ENCODE results near the gene RABEPK.
"Not testable (repeated sequence)": the region's sequence is repeated elsewhere in the genome, so short reads cannot be mapped to it uniquely, and the experiment has no call there.

The RABEPK gene

DNA sequence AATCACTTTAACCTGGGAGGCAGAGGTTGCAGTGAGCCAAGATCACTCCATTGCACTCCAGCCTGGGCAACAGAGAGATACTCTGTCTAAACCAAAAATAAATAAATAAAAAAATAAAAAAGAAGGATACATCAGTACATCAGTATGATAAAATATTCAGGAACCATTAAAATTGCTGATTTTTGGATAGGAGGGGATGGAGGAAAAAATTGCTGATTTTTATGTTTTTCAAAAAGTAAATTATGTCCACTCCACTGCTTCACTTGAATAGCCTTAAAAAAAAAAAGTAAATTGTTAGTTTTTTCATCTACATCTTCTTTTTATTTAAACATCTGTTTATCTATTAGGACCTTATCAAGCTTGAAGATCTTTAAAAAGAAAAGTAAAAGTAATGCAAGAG, 53.9 kb downstream of the RABEPK start:
- DNase-seq = no peak

- no peak for DNase-seq
Observed at GRCh38 chr9:125255781-125256391, 55.5 kb downstream of the RABEPK start.

DNA sequence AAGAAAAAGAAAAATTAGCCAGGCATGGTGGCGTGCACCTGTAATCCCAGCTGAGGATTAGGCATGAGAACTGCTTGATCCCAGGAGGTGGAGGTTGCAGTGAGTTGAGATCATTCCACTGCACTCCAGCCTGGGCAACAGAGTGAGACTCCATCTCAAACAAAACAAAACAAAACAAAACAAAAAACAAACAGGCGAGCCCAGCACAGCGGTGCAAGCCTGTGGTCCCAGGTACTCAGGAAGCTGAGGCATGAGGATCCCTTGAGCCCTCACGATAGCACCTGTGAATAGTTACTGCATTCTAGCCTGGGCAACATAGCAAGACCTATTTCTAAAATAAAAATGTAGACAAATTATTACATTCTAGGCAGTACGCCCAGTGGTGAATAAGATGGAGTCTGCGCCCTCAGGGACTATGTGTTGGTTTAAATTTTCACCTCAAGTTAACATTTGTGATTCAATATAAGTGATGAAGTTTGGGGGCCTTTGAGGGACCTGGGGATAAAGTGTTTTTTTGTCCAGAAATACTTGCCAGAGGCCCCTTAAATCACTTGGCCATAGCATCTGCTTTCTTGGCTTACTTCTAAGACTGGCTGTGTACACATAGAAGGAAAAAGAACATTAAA, 57.9 kb downstream of the RABEPK start:
- no peak for DNase-seq

- DNase-seq = no peak
Observed at GRCh38 chr9:125258832-125259534, 58.6 kb downstream of the RABEPK start.

- no peak for DNase-seq
Observed at GRCh38 chr9:125260561-125260960, 60.2 kb downstream of the RABEPK start.

DNA sequence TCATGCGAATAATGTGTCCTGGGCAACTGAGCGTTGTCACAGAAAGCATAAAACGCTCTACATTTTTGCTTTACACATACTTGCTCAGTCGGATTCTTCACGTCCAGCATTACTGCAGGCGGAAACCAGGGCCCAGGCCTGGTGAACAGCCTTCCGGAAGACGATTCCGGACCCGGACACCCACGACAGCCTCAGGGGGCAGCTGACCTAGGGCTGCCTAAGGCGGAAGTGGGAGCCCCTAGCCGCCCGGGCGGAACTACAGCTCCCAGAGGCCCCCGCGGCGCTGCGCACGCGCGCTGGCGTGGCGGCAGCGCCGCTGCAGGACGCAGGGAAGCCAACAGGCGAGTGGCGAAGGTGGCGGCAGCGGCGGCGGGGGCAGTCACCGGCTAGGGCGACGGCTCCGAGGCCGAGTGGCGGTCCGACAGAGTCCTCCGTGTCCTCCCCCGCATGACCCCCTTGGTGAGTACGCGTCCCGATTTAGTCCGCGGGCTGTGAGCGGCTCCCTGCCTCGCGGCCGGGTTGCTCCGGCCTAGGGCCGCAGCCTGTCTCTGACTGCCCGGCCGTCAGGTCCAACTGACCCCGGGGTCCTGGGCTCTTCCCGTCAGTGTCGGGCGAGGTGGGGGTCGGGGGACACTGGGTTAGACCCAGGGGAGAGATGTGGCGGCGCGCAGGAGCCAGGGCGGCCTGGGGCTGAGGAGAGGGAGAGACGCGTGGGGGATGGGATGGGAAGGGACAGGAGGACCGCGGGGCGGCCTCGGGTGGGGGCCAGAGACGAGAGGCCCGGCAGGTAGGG, 61.4 kb downstream of the RABEPK start, which contains the start of gene GAPVD1:
Gene GAPVD1 (plus strand): TSS at position 326 of the 793 bp plus-strand sequence. CDS start 37,096 bp downstream, outside the sequence.
- DNase-seq = peak; percentile 89

DNA sequence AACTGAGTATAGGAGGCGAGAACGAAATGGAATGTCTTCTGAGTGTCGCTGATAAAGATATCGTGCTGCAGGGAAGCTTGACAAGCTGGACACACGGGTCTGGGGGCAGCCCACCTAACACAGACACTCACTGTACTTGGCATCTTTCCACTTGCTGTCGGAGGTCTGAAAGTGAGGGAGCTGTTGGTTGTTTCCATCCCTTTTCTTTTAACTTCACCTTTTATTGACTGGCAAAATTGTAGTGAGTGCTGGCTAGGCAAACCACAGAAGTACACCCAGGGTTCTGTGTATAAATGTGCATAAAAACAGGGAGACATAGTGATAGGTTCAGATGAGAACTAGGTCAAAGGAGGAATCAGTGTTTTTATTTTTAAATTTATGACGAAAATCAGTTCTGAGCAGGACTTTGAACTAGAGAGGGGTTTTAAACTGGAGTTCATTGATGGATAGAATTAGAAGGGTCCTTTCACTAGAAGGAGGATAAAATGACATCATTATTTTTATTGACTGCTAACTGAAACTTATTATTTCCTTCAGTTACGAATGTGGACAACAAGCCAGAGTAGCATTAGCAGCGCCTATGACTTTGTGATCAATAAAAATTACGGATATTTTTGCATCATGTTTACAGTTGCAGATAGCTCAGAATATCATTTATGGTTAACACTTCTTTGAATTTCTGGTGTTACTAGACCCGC, 62.1 kb downstream of the RABEPK start:
- DNase-seq = no peak

- DNase-seq = not testable (repeated sequence)
Observed at GRCh38 chr9:125264068-125264467, 63.7 kb downstream of the RABEPK start.

- DNase-seq = no peak
Observed at GRCh38 chr9:125268394-125269013, 68.2 kb downstream of the RABEPK start.

DNA sequence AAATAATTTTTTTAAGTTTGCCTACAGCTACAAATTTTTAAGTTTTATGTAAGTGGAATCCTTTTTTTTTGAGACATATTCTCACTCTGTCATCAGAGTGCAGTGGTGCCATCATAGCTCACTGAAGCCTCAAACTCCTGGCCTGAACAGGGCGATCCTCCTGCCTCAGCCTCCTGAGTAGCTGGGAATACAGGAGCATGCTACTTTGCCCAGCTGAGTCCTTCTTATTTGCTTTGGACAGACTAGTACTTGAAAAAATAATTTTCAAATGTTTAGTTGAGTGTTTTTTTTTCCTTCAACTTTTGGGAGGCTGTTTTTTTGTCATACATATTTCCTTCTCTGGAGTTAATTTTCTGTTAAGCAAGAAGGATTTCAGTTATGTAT, 68.7 kb downstream of the RABEPK start:
- DNase-seq = no peak

DNA sequence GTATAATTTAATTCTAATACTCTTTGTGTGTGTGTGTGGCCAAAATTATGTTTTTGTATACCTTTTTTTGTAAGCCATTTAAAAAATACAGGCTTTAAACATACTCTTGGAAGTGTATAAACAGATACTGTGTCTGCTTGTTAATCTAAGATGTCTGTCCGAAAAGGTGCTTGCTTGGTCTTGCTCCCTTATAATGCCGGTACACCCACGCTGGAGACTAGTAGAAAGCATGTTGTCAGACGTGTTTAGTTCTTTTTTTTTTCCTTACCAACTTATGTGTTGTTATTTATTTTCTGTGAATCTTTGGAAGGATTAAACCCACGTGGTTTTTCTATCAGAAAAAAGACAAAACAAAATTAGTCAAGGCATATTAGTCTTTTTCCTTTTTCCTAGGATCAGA, 70.7 kb downstream of the RABEPK start:
- no peak for DNase-seq

DNA sequence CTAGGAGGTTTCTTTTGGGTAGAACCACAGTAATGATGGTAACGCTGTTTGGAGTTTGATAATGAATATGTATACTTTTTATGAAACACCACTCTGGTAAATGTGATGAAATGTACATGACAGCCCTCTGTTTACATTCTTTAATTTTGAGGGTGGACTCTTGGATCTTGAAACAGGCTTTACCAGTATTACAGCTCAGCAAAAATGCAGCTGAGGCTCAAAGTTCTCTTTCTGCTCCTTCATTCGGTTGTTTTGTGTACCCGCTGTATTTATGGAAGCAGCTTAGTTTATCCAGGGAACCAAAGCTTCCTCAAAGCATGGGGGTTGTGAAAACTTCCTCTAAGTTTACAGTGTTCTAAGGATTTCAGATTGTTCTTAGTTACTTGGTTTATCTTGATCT, 72.4 kb downstream of the RABEPK start:
- no peak for DNase-seq

DNA sequence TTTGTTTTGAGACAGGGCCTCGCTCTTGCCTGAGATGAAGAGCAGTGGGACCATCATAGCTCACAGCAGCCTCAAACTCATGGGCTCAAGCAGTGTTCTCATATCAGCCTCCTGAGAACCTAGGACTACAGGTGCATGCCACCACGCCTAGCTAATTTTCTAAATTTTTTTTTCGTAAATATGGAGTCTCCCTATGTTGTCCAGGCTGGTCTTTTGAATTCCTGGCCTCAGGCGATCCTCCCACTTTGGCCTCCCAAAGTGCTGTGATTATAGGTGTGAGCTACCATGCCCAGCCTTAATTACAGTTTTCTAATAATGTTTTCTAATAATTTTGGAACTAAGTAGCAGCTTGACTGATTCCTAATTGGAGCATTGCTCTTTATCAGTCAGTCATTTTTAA, 76.4 kb downstream of the RABEPK start:
- no peak for DNase-seq

- no peak for DNase-seq
Observed at GRCh38 chr9:125277411-125277810, 77.1 kb downstream of the RABEPK start.

DNA sequence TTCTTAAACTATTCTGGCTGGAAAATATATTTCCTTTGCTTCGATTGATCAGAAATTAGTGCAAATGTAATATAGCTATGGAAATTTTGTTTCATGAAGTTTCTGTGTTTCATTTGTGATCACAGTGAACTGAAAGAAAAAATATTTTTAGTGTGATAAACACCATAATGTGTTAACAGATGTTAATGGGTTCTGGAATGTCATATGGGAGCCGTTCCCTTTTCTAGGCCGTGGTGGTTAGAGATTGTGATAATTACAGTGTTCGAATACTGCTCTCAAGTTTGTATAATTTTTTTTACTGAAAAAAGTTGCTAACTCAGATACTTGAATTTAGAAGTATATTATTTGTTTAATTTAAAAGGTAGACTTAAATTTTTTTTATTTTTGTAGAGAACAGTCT, 80.6 kb downstream of the RABEPK start:
- DNase-seq = no peak

Data from stimulated activated CD4-positive, alpha-beta T cell treated with anti-CD3 and anti-CD28 coated beads, Interleukin-2, amount 100 ng/mL, for 24 hours (primary cell).